ENCODE data around the gene FZD4.
"Not testable (repeated sequence)": the region's sequence is repeated elsewhere in the genome, so short reads cannot be mapped to it uniquely, and the experiment has no call there.

DNA sequence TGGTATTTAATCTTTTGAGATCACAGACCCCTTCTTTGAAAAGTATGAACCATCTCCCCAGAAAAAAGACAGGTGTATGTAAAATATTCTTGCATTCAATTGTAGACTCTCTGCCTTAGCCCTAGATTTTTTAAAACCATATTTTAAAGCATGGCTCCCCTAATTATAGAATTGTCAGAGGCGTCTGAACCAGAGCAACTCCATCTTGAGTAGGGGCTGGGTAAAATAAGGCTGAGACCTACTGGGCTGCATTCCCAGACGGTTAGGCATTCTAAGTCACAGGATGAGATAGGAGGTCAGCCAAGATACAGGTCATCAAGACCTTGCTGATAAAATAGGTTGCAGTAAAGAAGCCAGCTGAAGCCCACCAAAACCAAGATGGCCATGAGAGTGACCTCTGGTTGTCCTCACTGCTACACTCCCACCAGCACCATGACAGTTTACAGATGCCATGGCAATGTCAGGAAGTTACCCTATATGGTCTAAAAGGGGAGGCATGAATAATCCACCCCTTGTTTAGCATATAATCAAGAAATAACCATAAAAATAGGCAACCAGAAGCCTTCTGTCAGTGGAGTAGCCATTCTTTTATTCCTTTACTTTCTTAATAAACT lies 17.9 kb downstream of the FZD4 start:
- TF ChIP-seq, protein P1, sequence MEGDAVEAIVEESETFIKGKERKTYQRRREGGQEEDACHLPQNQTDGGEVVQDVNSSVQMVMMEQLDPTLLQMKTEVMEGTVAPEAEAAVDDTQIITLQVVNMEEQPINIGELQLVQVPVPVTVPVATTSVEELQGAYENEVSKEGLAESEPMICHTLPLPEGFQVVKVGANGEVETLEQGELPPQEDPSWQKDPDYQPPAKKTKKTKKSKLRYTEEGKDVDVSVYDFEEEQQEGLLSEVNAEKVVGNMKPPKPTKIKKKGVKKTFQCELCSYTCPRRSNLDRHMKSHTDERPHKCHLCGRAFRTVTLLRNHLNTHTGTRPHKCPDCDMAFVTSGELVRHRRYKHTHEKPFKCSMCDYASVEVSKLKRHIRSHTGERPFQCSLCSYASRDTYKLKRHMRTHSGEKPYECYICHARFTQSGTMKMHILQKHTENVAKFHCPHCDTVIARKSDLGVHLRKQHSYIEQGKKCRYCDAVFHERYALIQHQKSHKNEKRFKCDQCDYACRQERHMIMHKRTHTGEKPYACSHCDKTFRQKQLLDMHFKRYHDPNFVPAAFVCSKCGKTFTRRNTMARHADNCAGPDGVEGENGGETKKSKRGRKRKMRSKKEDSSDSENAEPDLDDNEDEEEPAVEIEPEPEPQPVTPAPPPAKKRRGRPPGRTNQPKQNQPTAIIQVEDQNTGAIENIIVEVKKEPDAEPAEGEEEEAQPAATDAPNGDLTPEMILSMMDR (tag by site-specific recombination; IDR thresholded peaks at IDR 0.05), result not testable (repeated sequence)
- TF ChIP-seq, protein P2, sequence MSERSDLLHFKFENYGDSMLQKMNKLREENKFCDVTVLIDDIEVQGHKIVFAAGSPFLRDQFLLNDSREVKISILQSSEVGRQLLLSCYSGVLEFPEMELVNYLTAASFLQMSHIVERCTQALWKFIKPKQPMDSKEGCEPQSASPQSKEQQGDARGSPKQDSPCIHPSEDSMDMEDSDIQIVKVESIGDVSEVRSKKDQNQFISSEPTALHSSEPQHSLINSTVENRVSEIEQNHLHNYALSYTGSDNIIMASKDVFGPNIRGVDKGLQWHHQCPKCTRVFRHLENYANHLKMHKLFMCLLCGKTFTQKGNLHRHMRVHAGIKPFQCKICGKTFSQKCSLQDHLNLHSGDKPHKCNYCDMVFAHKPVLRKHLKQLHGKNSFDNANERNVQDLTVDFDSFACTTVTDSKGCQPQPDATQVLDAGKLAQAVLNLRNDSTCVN (tag by site-specific recombination; optimal IDR thresholded peaks at IDR 0.05), result not testable (repeated sequence)
- TF ChIP-seq ZNF274 (IDR thresholded peaks at IDR 0.05; ENCODE audit: low read length); ZNF274 (tag by site-specific recombination; IDR thresholded peaks at IDR 0.05; ENCODE audit: borderline replicate concordance); TCF7L2 (IDR thresholded peaks at IDR 0.05; ENCODE audit: borderline replicate concordance, low read depth, low read length); ZNF514 (tag by site-specific recombination; IDR thresholded peaks at IDR 0.05); ZNF324 (tag by site-specific recombination; IDR thresholded peaks at IDR 0.05); KLF10 (tag by site-specific recombination; IDR thresholded peaks at IDR 0.05); ZBTB17 (tag by site-specific recombination; IDR thresholded peaks at IDR 0.05): not testable (repeated sequence)
- TF ChIP-seq, protein P3, sequence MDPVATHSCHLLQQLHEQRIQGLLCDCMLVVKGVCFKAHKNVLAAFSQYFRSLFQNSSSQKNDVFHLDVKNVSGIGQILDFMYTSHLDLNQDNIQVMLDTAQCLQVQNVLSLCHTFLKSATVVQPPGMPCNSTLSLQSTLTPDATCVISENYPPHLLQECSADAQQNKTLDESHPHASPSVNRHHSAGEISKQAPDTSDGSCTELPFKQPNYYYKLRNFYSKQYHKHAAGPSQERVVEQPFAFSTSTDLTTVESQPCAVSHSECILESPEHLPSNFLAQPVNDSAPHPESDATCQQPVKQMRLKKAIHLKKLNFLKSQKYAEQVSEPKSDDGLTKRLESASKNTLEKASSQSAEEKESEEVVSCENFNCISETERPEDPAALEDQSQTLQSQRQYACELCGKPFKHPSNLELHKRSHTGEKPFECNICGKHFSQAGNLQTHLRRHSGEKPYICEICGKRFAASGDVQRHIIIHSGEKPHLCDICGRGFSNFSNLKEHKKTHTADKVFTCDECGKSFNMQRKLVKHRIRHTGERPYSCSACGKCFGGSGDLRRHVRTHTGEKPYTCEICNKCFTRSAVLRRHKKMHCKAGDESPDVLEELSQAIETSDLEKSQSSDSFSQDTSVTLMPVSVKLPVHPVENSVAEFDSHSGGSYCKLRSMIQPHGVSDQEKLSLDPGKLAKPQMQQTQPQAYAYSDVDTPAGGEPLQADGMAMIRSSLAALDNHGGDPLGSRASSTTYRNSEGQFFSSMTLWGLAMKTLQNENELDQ (tag by site-specific recombination; IDR thresholded peaks at IDR 0.05; ENCODE audit: low read depth), result not testable (repeated sequence)
- TF ChIP-seq, protein P4, sequence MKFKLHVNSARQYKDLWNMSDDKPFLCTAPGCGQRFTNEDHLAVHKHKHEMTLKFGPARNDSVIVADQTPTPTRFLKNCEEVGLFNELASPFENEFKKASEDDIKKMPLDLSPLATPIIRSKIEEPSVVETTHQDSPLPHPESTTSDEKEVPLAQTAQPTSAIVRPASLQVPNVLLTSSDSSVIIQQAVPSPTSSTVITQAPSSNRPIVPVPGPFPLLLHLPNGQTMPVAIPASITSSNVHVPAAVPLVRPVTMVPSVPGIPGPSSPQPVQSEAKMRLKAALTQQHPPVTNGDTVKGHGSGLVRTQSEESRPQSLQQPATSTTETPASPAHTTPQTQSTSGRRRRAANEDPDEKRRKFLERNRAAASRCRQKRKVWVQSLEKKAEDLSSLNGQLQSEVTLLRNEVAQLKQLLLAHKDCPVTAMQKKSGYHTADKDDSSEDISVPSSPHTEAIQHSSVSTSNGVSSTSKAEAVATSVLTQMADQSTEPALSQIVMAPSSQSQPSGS (tag by site-specific recombination; IDR thresholded peaks at IDR 0.05; ENCODE audit: low read depth), result not testable (repeated sequence)

All from HEK293 (cell line).